H1 (cell line): ENCODE data around the gene HEXIM2. TPM values are rescaled to one million over a fixed set of nuclear protein-coding genes. Genes with fewer than 3 reads are reported as not detected.
A peak's percentile ranks its signal among the peaks of the same experiment; 100 is the strongest.

ENCODE experiments used
- FOSL1 ChIP-seq: IDR thresholded peaks from 2 replicates; pipeline ENCODE4 v1.6.1; 2011; ENCODE audit warnings: mild to moderate bottlenecking, low read depth, low read length, moderate library complexity; ENCODE audit not compliant: insufficient read depth
- GTF2F1 ChIP-seq: IDR thresholded peaks from 2 replicates; pipeline ENCODE4 v1.6.1; 2012; ENCODE audit warnings: low read depth, low read length, improper control_type of control experiment, borderline replicate concordance
- HDAC6 ChIP-seq: IDR thresholded peaks from one replicate; pipeline ENCODE4 v1.7.1; 2012; ENCODE audit warnings: low read depth, mild to moderate bottlenecking, inconsistent platforms, low read length, moderate library complexity
- KDM5A ChIP-seq: fragments of 200-600 bp; IDR thresholded peaks from 2 replicates; pipeline ENCODE4 v1.7.1; 2012; ENCODE audit warnings: mild to moderate bottlenecking, low read length, inconsistent platforms, mixed read lengths
- POLR2A ChIP-seq, 2 experiments: IDR thresholded peaks; 1 replicate in 1 of 2; 2 replicates in 1 of 2; pipeline ENCODE4 v1.6.1; 2011; ENCODE audit warnings: low read depth in 2 of 2, low read length in 2 of 2, mild to moderate bottlenecking in 2 of 2; ENCODE audit errors: control extremely low read depth in 1 of 2
- POU5F1 ChIP-seq: IDR thresholded peaks from 2 replicates; pipeline ENCODE4 v1.6.1; 2011; ENCODE audit warnings: low read depth, mild to moderate bottlenecking, low read length, moderate library complexity
- RBBP5 ChIP-seq: IDR thresholded peaks from 2 replicates; pipeline ENCODE4 v1.7.1; 2012; ENCODE audit warnings: low read depth, mild to moderate bottlenecking, inconsistent platforms, low read length, moderate library complexity, borderline replicate concordance
- SP2 ChIP-seq: IDR thresholded peaks from 2 replicates; pipeline ENCODE4 v1.6.1; 2012; ENCODE audit warnings: mild to moderate bottlenecking, low read length, inconsistent platforms
- TAF1 ChIP-seq: IDR thresholded peaks from 2 replicates; pipeline ENCODE4 v1.6.1; 2011; ENCODE audit warnings: mild to moderate bottlenecking, low read depth, low read length
- TAF7 ChIP-seq: optimal IDR thresholded peaks from 2 replicates; pipeline ENCODE3; 2011; ENCODE audit warnings: low read depth, mild to moderate bottlenecking, inconsistent platforms, low read length, moderate library complexity, borderline replicate concordance
- polyA plus RNA-seq, 7 experiments: library from polyadenylated mRNA; depleted of rRNA in 3 of 7; stranded (reverse) in 5 of 7; unstranded in 2 of 7; fragments of >200 nt in 5 of 7; fragments of 200-250 nt in 2 of 7; gene quantifications; 1 replicate in 5 of 7; 2 replicates in 1 of 7; 4 replicates in 1 of 7; pipeline versions ENCODE4 v1.2.1 to v1.2.3, GENCODE V29; 2011 to 2013; ENCODE audit warnings: missing spikeins in 2 of 7, mixed read lengths in 2 of 7
- total RNA-seq: library from RNA; stranded (reverse); fragmentation: NEBNext Ultra II Directional; extraction: Animal tissue kit (Norgen Biotek cat#: 25700); gene quantifications from 2 replicates; pipeline ENCODE4 v1.2.1, GENCODE V29; 2021
- TF ChIP-seq, protein P1 (sequence below): fragments of 300-600 bp; sonication (generic); IDR thresholded peaks from 2 replicates; pipeline ENCODE4 v1.7.1; 2012; ENCODE audit warnings: low read length, moderate library complexity, mild to moderate bottlenecking, inconsistent platforms; ENCODE audit not compliant: insufficient replicate concordance

Gene HEXIM2
- total and polyA plus RNA-seq, 2 of the 8 experiments (the other 6 are each of a cell fraction or from before 2014, with no cell fraction given), result 7.5 to 13.2 TPM

DNA sequence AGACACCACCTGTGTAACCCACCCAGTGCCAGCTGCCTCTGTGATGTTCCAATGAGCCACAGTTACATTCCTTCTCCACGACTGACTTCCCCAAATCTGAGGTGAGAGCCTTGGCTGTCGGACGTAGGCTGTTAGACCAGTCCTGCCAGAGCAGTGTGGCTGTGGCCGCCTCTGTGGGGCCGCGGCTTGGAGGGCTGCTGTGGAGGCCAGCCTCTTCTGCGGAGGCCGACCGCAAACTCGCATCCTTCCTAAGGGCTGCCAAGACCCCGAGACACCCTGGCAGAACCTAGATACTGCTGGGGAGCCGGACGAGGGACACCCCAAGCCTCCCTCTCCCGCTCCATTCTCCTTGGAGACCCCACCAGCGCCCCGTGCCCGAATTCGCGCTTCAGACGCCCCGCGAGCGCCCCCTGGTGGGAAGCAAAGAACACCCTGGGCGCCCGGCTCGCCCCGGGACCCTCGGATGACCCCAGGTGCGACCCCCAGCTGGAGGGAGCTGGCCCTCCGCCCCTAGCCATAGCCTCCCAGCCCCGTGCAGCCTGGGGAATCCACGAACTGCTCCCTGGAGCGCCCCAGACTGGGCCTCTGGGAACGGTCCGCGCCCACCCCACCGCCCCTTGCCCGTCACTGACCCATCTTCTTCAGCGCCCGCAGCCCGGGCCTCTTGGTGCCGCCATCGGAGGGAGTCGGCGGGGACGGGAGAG is 29.9 kb upstream of the HEXIM2 start (continued):
- TF ChIP-seq KDM5A (peak; percentile 72; the same call in 1 of the 2 replicates), FOSL1 (no peak), GTF2F1 (no peak), HDAC6 (no peak), POU5F1 (no peak), POLR2A (IDR thresholded peaks at IDR 0.05; ENCODE audit: control extremely low read depth in 1 of 2, low read depth in 2 of 2, low read length in 2 of 2) (no peak), SP2 (no peak), TAF1 (no peak), RBBP5 (no peak), TAF7 (no peak)
- TF ChIP-seq, protein P1, sequence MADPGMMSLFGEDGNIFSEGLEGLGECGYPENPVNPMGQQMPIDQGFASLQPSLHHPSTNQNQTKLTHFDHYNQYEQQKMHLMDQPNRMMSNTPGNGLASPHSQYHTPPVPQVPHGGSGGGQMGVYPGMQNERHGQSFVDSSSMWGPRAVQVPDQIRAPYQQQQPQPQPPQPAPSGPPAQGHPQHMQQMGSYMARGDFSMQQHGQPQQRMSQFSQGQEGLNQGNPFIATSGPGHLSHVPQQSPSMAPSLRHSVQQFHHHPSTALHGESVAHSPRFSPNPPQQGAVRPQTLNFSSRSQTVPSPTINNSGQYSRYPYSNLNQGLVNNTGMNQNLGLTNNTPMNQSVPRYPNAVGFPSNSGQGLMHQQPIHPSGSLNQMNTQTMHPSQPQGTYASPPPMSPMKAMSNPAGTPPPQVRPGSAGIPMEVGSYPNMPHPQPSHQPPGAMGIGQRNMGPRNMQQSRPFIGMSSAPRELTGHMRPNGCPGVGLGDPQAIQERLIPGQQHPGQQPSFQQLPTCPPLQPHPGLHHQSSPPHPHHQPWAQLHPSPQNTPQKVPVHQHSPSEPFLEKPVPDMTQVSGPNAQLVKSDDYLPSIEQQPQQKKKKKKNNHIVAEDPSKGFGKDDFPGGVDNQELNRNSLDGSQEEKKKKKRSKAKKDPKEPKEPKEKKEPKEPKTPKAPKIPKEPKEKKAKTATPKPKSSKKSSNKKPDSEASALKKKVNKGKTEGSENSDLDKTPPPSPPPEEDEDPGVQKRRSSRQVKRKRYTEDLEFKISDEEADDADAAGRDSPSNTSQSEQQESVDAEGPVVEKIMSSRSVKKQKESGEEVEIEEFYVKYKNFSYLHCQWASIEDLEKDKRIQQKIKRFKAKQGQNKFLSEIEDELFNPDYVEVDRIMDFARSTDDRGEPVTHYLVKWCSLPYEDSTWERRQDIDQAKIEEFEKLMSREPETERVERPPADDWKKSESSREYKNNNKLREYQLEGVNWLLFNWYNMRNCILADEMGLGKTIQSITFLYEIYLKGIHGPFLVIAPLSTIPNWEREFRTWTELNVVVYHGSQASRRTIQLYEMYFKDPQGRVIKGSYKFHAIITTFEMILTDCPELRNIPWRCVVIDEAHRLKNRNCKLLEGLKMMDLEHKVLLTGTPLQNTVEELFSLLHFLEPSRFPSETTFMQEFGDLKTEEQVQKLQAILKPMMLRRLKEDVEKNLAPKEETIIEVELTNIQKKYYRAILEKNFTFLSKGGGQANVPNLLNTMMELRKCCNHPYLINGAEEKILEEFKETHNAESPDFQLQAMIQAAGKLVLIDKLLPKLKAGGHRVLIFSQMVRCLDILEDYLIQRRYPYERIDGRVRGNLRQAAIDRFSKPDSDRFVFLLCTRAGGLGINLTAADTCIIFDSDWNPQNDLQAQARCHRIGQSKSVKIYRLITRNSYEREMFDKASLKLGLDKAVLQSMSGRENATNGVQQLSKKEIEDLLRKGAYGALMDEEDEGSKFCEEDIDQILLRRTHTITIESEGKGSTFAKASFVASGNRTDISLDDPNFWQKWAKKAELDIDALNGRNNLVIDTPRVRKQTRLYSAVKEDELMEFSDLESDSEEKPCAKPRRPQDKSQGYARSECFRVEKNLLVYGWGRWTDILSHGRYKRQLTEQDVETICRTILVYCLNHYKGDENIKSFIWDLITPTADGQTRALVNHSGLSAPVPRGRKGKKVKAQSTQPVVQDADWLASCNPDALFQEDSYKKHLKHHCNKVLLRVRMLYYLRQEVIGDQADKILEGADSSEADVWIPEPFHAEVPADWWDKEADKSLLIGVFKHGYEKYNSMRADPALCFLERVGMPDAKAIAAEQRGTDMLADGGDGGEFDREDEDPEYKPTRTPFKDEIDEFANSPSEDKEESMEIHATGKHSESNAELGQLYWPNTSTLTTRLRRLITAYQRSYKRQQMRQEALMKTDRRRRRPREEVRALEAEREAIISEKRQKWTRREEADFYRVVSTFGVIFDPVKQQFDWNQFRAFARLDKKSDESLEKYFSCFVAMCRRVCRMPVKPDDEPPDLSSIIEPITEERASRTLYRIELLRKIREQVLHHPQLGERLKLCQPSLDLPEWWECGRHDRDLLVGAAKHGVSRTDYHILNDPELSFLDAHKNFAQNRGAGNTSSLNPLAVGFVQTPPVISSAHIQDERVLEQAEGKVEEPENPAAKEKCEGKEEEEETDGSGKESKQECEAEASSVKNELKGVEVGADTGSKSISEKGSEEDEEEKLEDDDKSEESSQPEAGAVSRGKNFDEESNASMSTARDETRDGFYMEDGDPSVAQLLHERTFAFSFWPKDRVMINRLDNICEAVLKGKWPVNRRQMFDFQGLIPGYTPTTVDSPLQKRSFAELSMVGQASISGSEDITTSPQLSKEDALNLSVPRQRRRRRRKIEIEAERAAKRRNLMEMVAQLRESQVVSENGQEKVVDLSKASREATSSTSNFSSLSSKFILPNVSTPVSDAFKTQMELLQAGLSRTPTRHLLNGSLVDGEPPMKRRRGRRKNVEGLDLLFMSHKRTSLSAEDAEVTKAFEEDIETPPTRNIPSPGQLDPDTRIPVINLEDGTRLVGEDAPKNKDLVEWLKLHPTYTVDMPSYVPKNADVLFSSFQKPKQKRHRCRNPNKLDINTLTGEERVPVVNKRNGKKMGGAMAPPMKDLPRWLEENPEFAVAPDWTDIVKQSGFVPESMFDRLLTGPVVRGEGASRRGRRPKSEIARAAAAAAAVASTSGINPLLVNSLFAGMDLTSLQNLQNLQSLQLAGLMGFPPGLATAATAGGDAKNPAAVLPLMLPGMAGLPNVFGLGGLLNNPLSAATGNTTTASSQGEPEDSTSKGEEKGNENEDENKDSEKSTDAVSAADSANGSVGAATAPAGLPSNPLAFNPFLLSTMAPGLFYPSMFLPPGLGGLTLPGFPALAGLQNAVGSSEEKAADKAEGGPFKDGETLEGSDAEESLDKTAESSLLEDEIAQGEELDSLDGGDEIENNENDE, result no peak
